GM10248 (cell line): ENCODE data around the gene IGF2R.
"Not testable (repeated sequence)": the region's sequence is repeated elsewhere in the genome, so short reads cannot be mapped to it uniquely, and the experiment has no call there.

Experiments
- CTCF ChIA-PET: fragments of 300-600 bp; sonication (Branson Sonifier 250); formaldehyde crosslinking; extraction: SDS; loops from one replicate; lab custom pipeline; 2021; ENCODE audit warnings: antibody characterized with exemption; lab: Yijun Ruan, JAX
- POLR2A ChIA-PET: fragments of 350-650 bp; sonication (Branson Sonifier 250); formaldehyde crosslinking; extraction: SDS; loops from one replicate; lab custom pipeline; 2020; ENCODE audit warnings: antibody characterized with exemption; lab: Yijun Ruan, JAX
- DNase-seq: peaks from one replicate; pipeline ENCODE4 v3.0.0; 2012; ENCODE audit errors: extremely low spot score
- CTCF ChIP-seq: IDR thresholded peaks from 2 replicates; pipeline ENCODE4 v1.5.1; 2012; ENCODE audit warnings: mild to moderate bottlenecking, low read depth; ENCODE audit errors: extremely low read depth, missing control alignments, control extremely low read depth

Gene IGF2R

GRCh38 chr6:159968295-159969203 lies at the start of gene IGF2R:
IGF2R (plus strand) TSS chr6:159969082; CDS start chr6:159969247, 165 bp downstream.
- TF ChIP-seq CTCF = no peak
- peak; percentile 98 for DNase-seq
- ChIA-PET POLR2A (interaction anchor here (1.1 to 1.2 kb wide), 2 partner anchors 10 to 13 kb away, joined by 4 read pairs; no protein-coding TSS in a partner anchor), CTCF (interaction anchor here (0.7 to 1.7 kb wide), 7 partner anchors 10 to 130 kb away, joined by 3 to 7 read pairs (median 3); no protein-coding TSS in a partner anchor)

- no peak for TF ChIP-seq CTCF
- POLR2A ChIA-PET = no interaction called here
- no peak for DNase-seq
- CTCF ChIA-PET = no interaction called here
Measured at GRCh38 chr6:159919800-159920199, 49.1 kb upstream of the IGF2R start.

- DNase-seq, POLR2A ChIA-PET, CTCF ChIA-PET: not testable (repeated sequence)
Measured at GRCh38 chr6:159924150-159924549, 44.7 kb upstream of the IGF2R start.

GRCh38 chr6:159926542-159927203 lies 42.2 kb upstream of the IGF2R start:
- ChIA-PET POLR2A (no interaction called here), CTCF (interaction anchor here (0.7 to 0.9 kb wide), 2 partner anchors 63 to 171 kb away, joined by 3 read pairs; no protein-coding TSS in a partner anchor)
- DNase-seq = no peak
- no peak for TF ChIP-seq CTCF

GRCh38 chr6:159929819-159930218 lies 39.1 kb upstream of the IGF2R start:
- POLR2A ChIA-PET = no interaction called here
- TF ChIP-seq CTCF = no peak
- CTCF ChIA-PET = interaction anchor here (0.9 to 1.9 kb wide), 6 partner anchors 12 to 66 kb away, joined by 3 to 6 read pairs (median 3); no protein-coding TSS in a partner anchor
- peak; percentile 26 for DNase-seq

- TF ChIP-seq CTCF = no peak
- ChIA-PET CTCF (interaction anchor here (1.1 kb wide), 1 partner anchor 23 kb away, joined by 3 read pairs; no protein-coding TSS in a partner anchor), POLR2A (no interaction called here)
- DNase-seq = no peak
Measured at GRCh38 chr6:159931112-159931511, 37.8 kb upstream of the IGF2R start.
